Measurements from ENCODE around the gene LAMB4.

The LAMB4 gene

DNA sequence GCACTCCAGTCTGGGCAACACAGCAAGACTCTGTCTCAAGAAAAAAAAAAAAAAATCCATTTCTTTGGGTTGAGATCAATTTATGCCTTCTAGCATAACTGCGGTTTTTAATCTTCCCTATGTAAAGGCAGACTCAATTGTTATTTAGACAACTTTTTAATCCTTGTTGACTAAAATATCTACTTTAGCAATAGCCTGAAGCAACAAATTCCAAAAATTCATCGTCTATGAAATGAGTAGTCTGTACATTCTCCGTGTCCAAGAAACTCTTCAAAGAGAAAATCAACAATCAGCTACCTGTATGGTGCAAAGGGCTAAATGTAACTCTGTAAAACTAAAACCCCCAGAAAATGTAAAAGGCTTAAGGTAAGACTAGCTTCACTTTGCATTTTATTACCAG lies 150.0 kb downstream of the LAMB4 start:
- TF ChIP-seq TAF1 (IDR thresholded peaks at IDR 0.05; ENCODE audit: borderline replicate concordance, low read depth, low read length) (no peak), POLR2AphosphoS5 (IDR thresholded peaks at IDR 0.05; ENCODE audit: low read depth, low read length) (no peak), POLR2A (IDR thresholded peaks at IDR 0.05; ENCODE audit: low read depth, low read length) (no peak)
- DNase-seq (ENCODE audit: insufficient read length), result no peak
- no peak for FAIRE-seq

DNA sequence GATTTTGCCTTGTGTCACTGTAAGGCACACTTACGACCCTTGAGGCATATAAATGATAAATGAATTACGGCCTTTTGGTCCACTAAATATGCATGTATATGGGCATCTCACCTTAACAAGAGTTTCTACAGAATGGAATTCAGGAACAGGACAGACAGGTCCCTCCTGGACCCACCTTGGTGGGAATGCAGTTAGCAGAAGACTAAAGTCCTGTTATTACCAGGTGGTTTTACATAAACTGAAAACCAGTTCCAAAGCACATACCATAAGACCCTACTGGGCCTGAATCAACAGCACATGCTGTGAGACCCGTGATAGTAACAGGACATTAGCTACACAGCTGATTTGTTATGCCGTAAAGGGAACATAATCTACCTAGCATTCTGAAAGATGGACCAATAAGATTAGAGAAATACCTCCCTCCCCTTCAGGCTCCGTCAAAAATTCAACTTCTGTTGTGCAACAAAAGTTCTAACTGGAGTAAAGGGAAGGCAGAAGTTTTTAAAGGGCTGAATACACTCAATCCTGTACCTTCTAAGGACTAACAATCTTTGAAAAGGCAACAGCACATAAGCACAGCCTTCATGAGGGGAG lies 151.2 kb downstream of the LAMB4 start:
- TF ChIP-seq POLR2A (IDR thresholded peaks at IDR 0.05; ENCODE audit: low read depth, low read length) (no peak), TAF1 (IDR thresholded peaks at IDR 0.05; ENCODE audit: borderline replicate concordance, low read depth, low read length) (no peak), POLR2AphosphoS5 (IDR thresholded peaks at IDR 0.05; ENCODE audit: low read depth, low read length) (no peak)
- no peak for FAIRE-seq
- DNase-seq (ENCODE audit: insufficient read length), result no peak

DNA sequence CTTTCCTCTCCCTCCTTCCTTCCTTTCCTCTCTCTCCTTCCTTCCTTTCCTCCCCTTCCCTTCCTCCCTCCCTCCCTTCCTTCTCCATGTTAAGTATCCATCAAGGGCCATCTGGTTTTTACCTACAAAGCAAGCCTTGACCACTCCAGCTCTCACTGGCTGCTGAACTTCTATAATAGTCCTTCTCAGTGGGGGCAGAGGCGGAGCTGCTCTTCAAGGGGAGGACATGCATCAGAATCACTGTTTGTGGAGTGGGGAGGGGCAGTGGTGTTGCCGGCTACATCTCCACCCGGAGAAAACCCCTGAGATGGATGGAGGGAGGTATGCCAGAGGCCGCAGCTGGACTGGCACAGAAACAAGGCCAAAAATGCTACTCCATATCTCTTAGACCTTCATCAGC lies 153.1 kb downstream of the LAMB4 start:
- DNase-seq (ENCODE audit: insufficient read length) (no peak), FAIRE-seq (no peak)
- TF ChIP-seq TAF1 (IDR thresholded peaks at IDR 0.05; ENCODE audit: borderline replicate concordance, low read depth, low read length) (no peak), POLR2A (IDR thresholded peaks at IDR 0.05; ENCODE audit: low read depth, low read length) (no peak), POLR2AphosphoS5 (IDR thresholded peaks at IDR 0.05; ENCODE audit: low read depth, low read length) (no peak)

DNA sequence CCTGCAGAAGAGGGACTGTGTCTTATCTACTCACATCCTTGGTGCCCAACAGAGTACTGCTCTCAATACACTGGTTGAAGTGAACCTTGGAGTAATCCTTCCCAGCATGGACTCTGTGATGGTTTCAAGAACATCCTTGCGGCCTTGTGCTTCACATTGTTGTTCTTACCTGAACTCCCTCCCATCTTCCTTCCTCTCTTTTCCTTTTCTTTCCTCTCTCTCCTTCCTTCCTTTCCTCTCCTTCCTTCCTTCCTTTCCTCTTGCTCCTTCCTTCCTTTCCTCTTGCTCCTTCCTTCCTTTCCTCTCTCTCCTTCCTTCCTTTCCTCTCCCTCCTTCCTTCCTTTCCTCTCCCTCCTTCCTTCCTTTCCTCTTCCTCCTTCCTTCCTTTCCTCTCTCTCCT lies 153.5 kb downstream of the LAMB4 start:
- FAIRE-seq (no peak), DNase-seq (ENCODE audit: insufficient read length) (no peak)
- no peak for TF ChIP-seq TAF1 (IDR thresholded peaks at IDR 0.05; ENCODE audit: borderline replicate concordance, low read depth, low read length)

DNA sequence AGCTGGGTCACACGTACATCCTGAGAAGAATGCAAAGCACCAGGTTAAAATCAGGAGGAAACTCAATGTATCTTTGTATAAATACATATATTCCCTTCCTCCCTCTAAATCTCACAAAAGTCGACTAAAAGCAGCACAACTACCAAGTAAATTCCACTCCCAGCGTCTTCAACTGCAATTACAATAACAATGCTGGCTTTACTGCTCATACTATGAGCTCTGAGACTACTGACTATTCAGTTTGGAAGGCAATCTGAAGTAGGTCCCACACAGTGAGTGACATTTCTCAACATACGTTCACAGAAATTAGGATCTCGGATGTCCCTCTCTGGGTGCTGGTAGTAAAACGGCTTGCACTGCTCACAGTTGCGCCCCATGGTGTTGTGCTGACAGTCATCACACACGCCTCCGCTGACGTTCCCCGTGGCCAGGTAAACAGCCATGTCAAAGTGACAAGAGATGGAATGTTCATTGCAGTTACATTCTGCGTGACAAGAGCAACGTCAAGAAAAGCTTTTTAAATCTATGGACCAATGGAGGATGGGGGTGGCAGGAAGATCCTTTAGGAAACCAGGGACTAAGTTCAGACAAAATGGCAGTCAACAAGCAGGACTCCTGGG lies 154.7 kb downstream of the LAMB4 start:
- no peak for TF ChIP-seq TAF1 (IDR thresholded peaks at IDR 0.05; ENCODE audit: borderline replicate concordance, low read depth, low read length)
- TF ChIP-seq POLR2A (IDR thresholded peaks at IDR 0.05; ENCODE audit: low read depth, low read length), result no peak
- no peak for TF ChIP-seq POLR2AphosphoS5 (IDR thresholded peaks at IDR 0.05; ENCODE audit: low read depth, low read length)
- DNase-seq (ENCODE audit: insufficient read length) (no peak), FAIRE-seq (no peak)

DNA sequence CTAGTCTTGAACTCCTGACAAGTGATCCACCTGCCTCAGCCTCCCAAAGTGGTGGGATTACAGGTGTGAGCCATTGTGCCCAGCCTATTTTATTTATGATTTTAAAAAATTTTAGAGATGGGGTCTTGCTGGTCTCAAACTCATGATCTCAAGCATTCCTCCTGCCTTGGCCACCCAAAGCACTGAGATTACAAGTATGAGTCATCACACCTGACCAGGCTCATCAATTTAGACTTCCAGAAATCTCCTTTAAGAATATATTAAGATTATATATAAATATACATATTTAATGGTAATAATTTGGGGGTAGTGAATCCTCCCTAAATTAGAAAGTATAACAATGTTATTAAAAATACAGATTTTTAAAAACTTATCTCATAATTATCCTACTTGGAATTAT lies 156.3 kb downstream of the LAMB4 start:
- no peak for FAIRE-seq
- TF ChIP-seq TAF1 (IDR thresholded peaks at IDR 0.05; ENCODE audit: borderline replicate concordance, low read depth, low read length) (no peak), POLR2AphosphoS5 (IDR thresholded peaks at IDR 0.05; ENCODE audit: low read depth, low read length) (no peak), POLR2A (IDR thresholded peaks at IDR 0.05; ENCODE audit: low read depth, low read length) (no peak)
- no peak for DNase-seq (ENCODE audit: insufficient read length)
